Lower leg skin (tissue), 4 donors: ENCODE measurements around the gene CHD1. TPM values are rescaled to one million over a fixed set of nuclear protein-coding genes. Genes with fewer than 3 reads are reported as not detected.

Source experiments
- total RNA-seq, 4 donors: library from RNA; depleted of rRNA; stranded (reverse); fragments of >200 nt; gene quantifications; one replicate each; pipeline ENCODE4 v1.1.0, GENCODE V29; 2016

Gene CHD1
- total RNA-seq, 4 donors from 2014 or later, result 40.8 to 46.8 (median 43.2) TPM

Other genes with a start within 250 kb of the CHD1 start
- gene RGMB, start 155.3 kb downstream of the CHD1 start, total RNA-seq, result 10 to 100 TPM; 58.5 to 75.3 (median 69.6) TPM